HG02870 (cell line): ENCODE data around the gene ZC3H11A.
A peak's percentile ranks its signal among the peaks of the same experiment; 100 is the strongest.
"Not testable (repeated sequence)": the region's sequence is repeated elsewhere in the genome, so short reads cannot be mapped to it uniquely, and the experiment has no call there.

Experiments
- ATAC-seq: cut with Tn5 transposase; IDR thresholded peaks from one replicate; pipeline ENCODE4 v1.9.1; 2021; ENCODE audit warnings: mild to moderate bottlenecking, moderate library complexity; ENCODE audit not compliant: unreplicated experiment

The ZC3H11A gene

DNA sequence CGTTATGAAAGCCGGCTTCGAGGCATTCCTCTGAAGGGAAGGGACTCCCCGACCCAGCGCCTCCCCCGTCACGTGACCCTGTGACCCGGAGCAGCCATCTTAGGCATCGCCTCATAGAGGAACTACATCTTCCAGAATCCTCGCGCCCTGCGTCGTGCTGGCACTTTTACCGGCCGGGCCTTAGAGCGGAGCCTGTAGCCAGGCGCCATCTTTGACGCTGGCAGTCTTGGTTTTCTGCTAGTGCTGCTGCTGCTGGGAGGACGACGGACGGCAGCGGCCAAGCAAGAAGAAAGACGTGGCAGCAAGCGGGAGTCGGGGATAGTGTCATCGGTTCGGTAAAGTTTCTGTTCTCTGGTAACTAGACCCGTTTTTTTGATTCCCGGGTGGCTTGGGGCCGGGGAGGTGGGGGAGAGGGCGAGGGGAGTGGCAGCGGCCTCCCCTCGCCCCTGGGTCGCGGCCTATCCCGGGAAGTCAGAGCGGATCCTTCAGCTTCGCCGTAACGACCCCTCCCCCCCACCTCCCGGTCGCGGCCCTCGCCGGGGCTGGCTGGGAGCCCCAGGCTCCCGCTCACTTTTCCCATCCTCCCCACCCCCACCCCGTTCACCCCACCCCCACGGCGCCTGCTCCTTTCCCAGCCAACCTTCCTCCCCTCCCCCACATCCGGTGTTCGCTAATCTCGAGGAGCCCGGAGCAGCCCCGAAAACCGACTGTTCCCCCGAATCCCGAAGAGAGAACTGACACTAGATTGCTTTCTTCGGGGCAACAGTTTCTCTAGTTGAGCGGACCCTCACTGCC is at the start of gene ZC3H11A, which contains the start of gene ZBED6:
Gene ZC3H11A (plus strand): TSS at position 183 of the 795 bp plus-strand sequence. CDS start 21,448 bp downstream, outside the sequence.
Gene ZBED6 (plus strand): TSS at position 183 of the 795 bp plus-strand sequence. CDS start 1,900 bp downstream, outside the sequence.
- ATAC-seq, result peak; percentile 96

GRCh38 chr1:203746281-203746680 is 49.1 kb upstream of the ZC3H11A start:
- no peak for ATAC-seq

DNA sequence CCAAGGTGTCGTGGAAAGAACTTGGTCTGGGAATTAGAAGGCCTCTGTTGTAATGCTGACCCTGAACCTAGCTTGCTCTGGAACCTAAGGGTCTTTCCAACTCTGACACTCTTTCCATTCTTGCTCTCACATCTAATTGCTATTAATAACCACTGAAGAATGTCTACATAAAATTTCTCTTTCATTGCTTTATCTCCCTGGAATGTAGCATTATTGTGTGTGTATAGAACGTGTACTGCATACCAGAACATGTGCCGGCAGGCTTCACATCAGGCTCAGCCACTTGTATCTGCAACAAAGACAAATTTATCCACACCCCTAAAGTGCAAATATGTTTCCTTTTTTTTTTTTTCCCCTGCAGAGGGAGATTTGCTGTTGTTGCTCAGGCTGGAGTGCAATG is 44.4 kb upstream of the ZC3H11A start:
- ATAC-seq, result no peak

DNA sequence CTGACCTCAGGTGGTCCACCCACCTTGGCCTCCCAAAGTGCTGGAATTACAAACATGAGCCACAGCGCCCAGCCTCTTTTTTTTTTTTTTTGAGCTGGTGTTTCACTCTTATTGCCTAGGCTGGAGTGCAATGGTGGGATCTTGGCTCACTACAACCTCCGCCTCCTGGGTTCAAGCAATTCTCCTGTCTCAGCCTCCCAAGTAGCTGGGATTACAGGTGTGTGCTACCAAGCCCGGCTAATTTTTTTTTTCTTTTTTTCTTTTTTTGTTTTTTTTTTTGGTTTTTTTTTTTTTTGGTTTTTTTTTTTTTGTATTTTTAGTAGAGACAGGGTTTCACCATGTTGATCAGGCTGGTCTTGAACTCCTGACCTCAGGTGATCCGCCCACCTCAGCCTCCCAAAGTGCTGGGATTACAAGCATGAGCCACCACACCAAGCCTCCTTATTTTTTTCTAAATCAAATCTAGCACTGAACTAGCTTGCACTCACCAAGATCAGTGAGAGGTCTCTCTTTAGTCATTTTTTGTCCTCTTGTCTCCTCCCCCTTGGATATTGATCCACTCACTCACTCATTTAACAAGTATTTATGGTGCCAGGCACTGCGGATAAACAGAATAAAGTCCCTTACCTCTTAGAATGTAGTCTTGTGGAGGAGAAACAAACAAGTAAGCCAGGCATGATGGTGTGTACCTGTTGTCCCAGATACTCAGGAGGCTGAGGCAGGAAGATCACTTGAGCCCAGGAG is 43.6 kb upstream of the ZC3H11A start:
- not testable (repeated sequence) for ATAC-seq

DNA sequence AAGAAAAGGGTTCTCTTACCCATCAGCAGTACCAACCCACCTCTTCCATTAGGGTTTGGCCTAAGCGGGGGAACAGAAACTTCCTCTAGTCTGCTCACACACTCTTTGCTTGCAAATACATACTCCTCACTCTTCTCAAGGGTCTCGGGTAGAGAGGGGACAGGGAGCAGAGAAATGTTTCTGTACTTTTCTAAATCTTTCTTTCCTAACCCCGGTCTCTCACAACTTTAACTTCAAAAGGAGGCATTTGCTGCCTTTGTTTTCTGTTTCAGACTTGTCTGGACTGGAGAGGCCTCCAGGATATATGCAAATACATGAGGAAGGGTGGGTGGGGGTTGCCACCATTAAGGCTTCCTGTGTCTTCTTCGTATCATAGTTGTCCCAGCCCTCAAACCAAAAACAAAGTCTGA is 41.0 kb upstream of the ZC3H11A start:
- ATAC-seq, result peak; percentile 76

GRCh38 chr1:203756036-203756435 is 39.4 kb upstream of the ZC3H11A start:
- ATAC-seq, result no peak

DNA sequence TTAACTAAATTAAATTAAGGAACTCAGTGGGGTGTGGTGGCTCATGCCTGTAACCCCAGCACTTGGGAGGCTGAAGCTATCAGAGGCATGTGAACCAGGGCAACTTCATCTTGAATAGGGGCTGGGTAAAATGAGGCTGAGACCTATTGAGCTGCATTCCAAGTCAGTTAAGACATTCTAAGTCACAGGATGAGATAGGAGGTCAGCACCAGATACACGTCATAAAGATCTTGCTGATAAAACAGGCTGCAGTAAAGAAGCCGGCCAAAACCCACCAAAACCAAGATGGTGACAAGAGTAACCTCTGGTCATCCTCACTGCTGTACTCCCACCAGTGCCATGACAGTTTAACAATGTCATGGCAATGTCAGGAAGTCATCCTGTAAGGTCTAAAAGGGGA is 36.7 kb upstream of the ZC3H11A start:
- ATAC-seq, result not testable (repeated sequence)

- no peak for ATAC-seq
Observed at GRCh38 chr1:203760506-203760905, 34.9 kb upstream of the ZC3H11A start.

DNA sequence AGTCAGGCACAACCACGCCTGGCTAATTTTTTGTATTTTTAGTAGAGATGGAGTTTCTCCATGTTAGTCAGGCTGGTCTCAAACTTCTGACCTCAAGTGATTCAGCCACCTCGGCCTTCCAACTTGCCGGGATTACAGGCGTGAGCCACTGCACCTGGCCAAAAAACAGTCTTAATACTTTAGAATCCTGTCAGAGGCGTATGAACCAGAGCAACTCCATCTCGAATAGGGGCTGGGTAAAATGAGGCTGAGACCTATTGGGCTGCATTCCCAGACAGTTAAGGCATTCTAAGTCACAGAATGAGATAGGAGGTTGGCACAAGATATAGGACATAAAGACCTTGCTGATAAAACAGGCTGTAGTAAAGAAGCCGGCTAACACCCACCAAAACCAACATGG is 33.5 kb upstream of the ZC3H11A start:
- not testable (repeated sequence) for ATAC-seq

DNA sequence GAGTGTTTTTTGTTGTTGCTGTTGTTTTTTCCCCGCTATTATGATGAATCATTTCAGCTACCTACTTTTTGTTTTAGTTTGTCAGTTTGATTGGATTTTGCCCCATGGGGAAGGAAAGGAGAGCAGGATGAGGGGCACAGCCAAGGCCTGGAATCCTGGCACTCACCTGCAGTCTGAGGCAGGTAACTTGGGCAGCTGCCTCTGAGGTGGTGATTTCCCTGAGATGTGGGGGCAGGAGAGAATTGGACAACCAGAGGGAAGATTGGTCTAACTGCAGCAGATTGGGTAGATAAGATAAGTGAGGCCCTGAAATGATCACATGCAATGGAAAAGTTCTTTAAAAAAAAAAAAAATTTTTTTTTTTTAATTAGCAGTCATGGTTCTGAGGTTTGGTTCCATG is 31.9 kb upstream of the ZC3H11A start:
- no peak for ATAC-seq

DNA sequence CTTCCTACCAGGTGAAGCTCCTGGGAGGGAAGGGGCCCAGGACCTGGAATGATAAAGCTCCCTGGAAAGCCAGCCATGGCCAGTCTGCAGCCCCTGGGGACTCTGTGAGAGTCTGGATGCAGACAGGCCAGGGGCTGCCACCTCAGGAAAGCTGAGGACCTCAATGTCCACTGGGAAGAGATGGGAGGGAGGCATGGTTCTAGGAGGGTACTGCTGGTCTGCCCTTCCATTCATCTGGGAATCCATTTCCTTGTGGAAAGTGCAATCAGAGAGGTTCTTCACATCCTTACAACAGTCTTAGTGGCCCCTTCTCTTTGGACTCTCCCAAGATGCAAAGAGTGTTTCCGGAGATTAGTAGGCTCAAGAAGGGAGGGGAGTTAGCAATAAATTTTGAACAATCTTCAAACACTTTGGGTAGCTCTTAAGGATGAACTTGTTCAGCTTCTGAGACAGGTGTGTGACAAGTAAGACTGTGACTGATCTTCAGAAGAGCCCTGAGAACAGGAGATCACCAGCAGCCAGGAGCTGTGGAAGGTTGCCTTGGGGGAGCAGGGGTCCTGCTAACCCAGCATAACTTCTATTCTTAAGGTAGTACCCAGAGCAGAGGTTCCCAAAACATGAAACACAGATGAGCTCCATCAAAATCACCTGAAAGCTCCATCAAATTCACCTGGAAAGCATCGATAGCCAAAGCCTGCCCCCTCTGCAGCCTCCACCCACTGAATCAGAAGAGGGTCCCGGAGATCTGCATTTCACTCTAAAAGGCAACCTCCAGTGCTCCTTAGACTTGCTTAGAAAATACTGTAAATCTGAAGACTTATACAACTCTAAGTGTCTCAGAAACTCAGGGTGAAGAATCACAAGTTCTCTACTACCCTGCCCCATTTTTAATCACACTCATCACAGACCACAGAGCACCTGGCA is 31.1 kb upstream of the ZC3H11A start:
- ATAC-seq, result no peak

DNA sequence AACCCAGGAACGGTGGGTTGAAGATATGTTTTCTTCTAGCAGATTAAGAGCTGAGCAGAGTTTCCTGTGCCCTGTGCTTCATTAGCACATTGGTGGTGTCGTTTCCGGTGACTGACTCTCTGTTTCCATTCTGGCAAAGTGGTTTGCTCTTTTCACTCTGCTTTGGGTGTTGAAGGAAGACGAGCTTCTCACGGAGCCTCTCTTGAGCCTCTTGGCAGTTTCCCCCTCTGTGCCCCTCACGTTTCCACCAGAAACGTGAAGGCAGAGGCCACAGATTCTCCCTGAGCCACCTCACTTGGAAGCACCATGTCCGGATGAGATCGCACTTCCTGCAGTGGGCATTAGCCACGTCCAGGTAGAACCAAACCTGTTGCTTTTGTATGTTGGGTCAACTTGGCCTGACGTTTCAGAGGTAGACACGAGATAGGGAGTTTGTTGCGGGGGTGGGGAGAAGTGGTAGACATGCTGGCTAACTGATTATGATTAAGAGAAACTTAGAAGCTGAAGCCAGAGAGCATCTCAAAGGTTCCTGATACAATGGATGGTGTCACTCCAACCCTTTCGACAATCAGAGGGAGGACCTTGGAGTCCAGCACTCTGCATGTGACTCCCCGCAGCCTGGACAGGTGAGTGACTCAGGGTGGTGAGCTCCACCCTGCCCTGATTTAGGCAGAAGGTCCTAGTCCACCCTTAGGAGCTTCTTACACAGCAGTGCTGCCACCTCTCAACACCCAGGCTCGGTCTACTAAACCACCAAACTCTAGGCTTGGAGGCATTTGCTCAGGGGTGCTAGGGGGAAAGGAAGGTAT is 30.2 kb upstream of the ZC3H11A start, which contains the start of gene LAX1:
Gene LAX1 (plus strand): TSS at position 155 of the 809 bp plus-strand sequence. CDS start 383 bp downstream, at position 538.
- ATAC-seq, result peak; percentile 91

DNA sequence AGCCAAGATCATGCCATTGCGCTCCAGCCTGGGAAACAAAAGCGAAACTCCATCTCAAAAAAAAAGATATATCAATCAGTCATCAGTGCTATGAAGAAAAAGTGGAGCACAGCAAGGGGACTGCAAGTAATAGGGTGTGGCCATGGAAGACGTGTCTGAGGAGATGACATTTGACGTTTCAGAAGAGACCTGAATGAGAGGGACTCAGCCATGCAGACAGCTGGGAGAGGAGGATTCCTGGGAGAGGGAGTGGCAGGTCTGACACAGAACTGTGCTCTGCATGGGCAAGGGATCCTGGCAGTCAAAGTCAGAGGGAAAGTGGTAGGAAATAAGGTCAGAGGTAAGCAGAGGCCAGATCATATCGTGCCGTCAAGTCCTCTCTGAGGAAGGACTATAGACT is 27.2 kb upstream of the ZC3H11A start:
- no peak for ATAC-seq

- ATAC-seq, result no peak
Observed at GRCh38 chr1:203769505-203770343, 25.7 kb upstream of the ZC3H11A start.

DNA sequence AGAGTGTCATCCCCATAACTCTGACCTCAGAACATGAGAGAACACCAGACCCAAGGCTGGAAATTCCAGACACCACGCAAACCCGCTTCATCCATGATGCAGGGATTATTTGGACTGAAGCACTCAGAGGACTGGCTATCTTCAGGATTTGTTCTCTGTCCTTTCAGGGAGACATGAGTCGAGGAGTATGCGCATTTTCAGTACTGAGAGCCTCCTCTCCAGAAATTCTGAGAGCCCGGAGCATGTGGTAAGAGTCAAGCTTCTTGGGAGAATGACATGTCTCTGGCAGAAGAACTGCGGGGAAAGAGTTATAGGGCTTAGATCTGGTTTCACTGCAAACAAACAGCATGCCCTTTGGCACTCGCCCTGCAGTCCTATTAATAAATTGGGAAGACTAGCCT is 23.5 kb upstream of the ZC3H11A start:
- no peak for ATAC-seq

DNA sequence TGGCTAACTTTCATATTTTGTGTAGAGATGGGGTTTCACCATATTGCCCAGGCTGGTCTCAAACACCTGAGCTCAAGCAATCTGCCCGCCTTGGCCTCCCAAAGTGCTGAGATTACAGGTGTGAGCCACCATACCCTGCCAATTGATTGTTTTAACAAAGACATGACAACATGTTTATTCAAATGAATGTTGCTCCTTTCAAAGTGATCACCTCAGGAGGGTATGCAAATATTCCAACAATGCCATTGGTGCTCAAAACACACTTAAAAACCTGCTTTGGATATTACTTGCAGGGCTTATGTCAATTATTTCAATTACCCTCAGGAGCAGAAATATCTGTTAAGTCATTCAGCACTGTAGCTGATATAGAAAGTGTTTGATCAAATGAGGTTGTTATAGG is 22.6 kb upstream of the ZC3H11A start:
- ATAC-seq, result no peak

DNA sequence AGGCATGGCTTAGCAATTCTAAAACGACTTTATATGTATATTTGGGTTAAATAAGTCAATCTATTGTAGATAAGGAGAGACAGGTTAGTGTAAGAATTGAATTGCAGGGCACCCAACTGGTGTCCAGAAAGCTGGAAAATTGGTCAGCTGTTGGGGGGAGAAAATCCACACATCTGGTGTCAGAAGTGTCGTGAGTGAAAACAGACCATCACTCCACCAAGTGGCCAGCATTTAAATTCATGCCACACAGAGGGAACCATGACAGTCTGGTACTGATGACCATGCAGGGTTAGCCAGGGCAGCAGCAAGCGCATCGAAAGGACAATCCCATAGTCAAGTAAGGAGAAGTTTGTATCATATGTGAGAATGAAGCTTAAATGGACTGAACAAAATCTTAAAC is 18.8 kb upstream of the ZC3H11A start:
- no peak for ATAC-seq

- ATAC-seq, result no peak
Observed at GRCh38 chr1:203777596-203777995, 17.8 kb upstream of the ZC3H11A start.

DNA sequence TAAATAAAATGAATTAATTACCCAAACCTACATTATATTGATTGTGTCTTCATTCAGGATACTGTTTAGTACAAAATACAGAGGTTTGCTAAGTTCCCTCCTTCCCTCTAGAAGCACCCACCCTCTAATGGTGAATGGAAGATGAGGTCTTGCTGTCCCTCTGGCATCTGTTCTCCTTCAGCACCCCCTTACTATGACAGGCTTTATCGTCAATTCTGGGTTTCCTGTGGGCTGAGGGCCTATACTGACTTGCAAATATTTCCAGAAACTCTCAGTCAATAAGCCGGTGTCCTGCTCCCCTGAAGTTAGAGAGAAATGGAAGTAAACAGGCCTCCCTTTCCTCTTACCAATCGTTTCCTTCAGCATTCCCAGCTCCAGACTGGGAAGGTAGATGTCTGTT is 17.3 kb upstream of the ZC3H11A start:
- no peak for ATAC-seq
